HG03469 (cell line): ENCODE measurements around the gene C5orf22.
"Not testable (repeated sequence)": the region's sequence is repeated elsewhere in the genome, so short reads cannot be mapped to it uniquely, and the experiment has no call there.

Experiments used
- ATAC-seq: cut with Tn5 transposase; IDR thresholded peaks from one replicate; pipeline ENCODE4 v1.9.1; 2021; ENCODE audit warnings: mild to moderate bottlenecking, moderate library complexity, moderate number of reproducible peaks; ENCODE audit not compliant: unreplicated experiment

The C5orf22 gene

GRCh38 chr5:31531888-31532547, at the start of gene C5orf22, which contains the start of gene DROSHA:
Gene C5orf22 (plus strand): TSS chr5:31532301. CDS start chr5:31532393, 92 bp downstream.
Gene DROSHA (minus strand): TSS chr5:31532093. CDS start chr5:31529059, 3,034 bp downstream.
- peak; percentile 92 for ATAC-seq

- no peak for ATAC-seq
Measured at GRCh38 chr5:31485376-31486207, 46.5 kb upstream of the C5orf22 start.

- ATAC-seq = no peak
Measured at GRCh38 chr5:31486441-31486840, 45.7 kb upstream of the C5orf22 start.

GRCh38 chr5:31487506-31487905, 44.6 kb upstream of the C5orf22 start:
- ATAC-seq = no peak

- no peak for ATAC-seq
Measured at GRCh38 chr5:31492869-31493268, 39.2 kb upstream of the C5orf22 start.

- ATAC-seq = no peak
Measured at GRCh38 chr5:31495336-31495735, 36.8 kb upstream of the C5orf22 start.

GRCh38 chr5:31496301-31496700, 35.8 kb upstream of the C5orf22 start:
- no peak for ATAC-seq

GRCh38 chr5:31496891-31497290, 35.2 kb upstream of the C5orf22 start:
- ATAC-seq = no peak

- ATAC-seq = no peak
Measured at GRCh38 chr5:31500256-31500655, 31.8 kb upstream of the C5orf22 start.

GRCh38 chr5:31502506-31502905, 29.6 kb upstream of the C5orf22 start:
- ATAC-seq = no peak

GRCh38 chr5:31504529-31504928, 27.6 kb upstream of the C5orf22 start:
- ATAC-seq = no peak

- ATAC-seq = no peak
Measured at GRCh38 chr5:31511305-31511704, 20.8 kb upstream of the C5orf22 start.

- ATAC-seq = no peak
Measured at GRCh38 chr5:31516802-31517201, 15.3 kb upstream of the C5orf22 start.

GRCh38 chr5:31523041-31523440, 9.1 kb upstream of the C5orf22 start:
- no peak for ATAC-seq

- ATAC-seq = no peak
Measured at GRCh38 chr5:31530541-31531265, 1.4 kb upstream of the C5orf22 start.

GRCh38 chr5:31531543-31531887, 586 bp upstream of the C5orf22 start:
- peak; percentile 18 for ATAC-seq

GRCh38 chr5:31534527-31535046, 2.5 kb downstream of the C5orf22 start:
- no peak for ATAC-seq

GRCh38 chr5:31536873-31537272, 4.8 kb downstream of the C5orf22 start:
- ATAC-seq = no peak

- ATAC-seq = no peak
Measured at GRCh38 chr5:31537349-31537748, 5.2 kb downstream of the C5orf22 start.

GRCh38 chr5:31537851-31538250, 5.8 kb downstream of the C5orf22 start:
- ATAC-seq = no peak

GRCh38 chr5:31549114-31549513, 17.0 kb downstream of the C5orf22 start:
- not testable (repeated sequence) for ATAC-seq
